ENCODE results near the gene BPIFA2.

BPIFA2 gene

GRCh38 chr20:33177866-33178265 lies 9.9 kb downstream of the BPIFA2 start:
- Histone ChIP-seq H3K9ac (ENCODE audit: low read length) (no peak overlapping the region), H3K27me3 (replicated peaks; ENCODE audit: insufficient read depth, low read length) (peaks cover 49% of the 10 kb centered on the region), H3K9me3 (replicated peaks; ENCODE audit: insufficient read depth, low read length) (no peaks in the 10 kb centered on the region), H4K20me1 (ENCODE audit: insufficient read depth, low read length) (no peaks in the 10 kb centered on the region), H3K9me2 (replicated peaks; ENCODE audit: insufficient read depth, low read length) (no peaks in the 10 kb centered on the region), H2AFZ (ENCODE audit: low read length) (no peak overlapping the region), H3K4me2 (ENCODE audit: low read depth, low read length) (no peak overlapping the region), H3F3A (ENCODE audit: insufficient read depth, low read length) (no peaks in the 10 kb centered on the region), H3K79me2 (ENCODE audit: low read length) (no peaks in the 10 kb centered on the region), H3K27ac (ENCODE audit: low read length) (no peak overlapping the region), H3K4me3 (ENCODE audit: low read length) (no peak overlapping the region), H3K36me3 (replicated peaks; ENCODE audit: insufficient read depth, low read length) (no peaks in the 10 kb centered on the region), H3K4me1 (ENCODE audit: low read length) (no peaks in the 10 kb centered on the region)
- no peak for TF ChIP-seq EZH2 (optimal IDR thresholded peaks at IDR 0.05; ENCODE audit: low read depth, low read length)
- TF ChIP-seq CTCF (IDR thresholded peaks at IDR 0.05; ENCODE audit: low read length), result no peak
- no peak for TF ChIP-seq EZH2phosphoT487 (IDR thresholded peaks at IDR 0.05; ENCODE audit: low read length)
- DNase-seq, result no peak

- Histone ChIP-seq H3K4me3 (ENCODE audit: low read length) (no peak overlapping the region), H3K27me3 (replicated peaks; ENCODE audit: insufficient read depth, low read length) (peaks cover 56% of the 10 kb centered on the region), H4K20me1 (ENCODE audit: insufficient read depth, low read length) (no peaks in the 10 kb centered on the region), H3K9me2 (replicated peaks; ENCODE audit: insufficient read depth, low read length) (no peaks in the 10 kb centered on the region), H3F3A (ENCODE audit: insufficient read depth, low read length) (no peaks in the 10 kb centered on the region), H3K36me3 (replicated peaks; ENCODE audit: insufficient read depth, low read length) (no peaks in the 10 kb centered on the region), H3K4me1 (ENCODE audit: low read length) (no peaks in the 10 kb centered on the region), H3K79me2 (ENCODE audit: low read length) (no peaks in the 10 kb centered on the region), H3K9me3 (replicated peaks; ENCODE audit: insufficient read depth, low read length) (no peaks in the 10 kb centered on the region), H3K9ac (ENCODE audit: low read length) (no peak overlapping the region), H3K27ac (ENCODE audit: low read length) (no peak overlapping the region), H2AFZ (ENCODE audit: low read length) (no peak overlapping the region), H3K4me2 (ENCODE audit: low read depth, low read length) (no peak overlapping the region)
- TF ChIP-seq EZH2 (optimal IDR thresholded peaks at IDR 0.05; ENCODE audit: low read depth, low read length), result no peak
- no peak for TF ChIP-seq CTCF (IDR thresholded peaks at IDR 0.05; ENCODE audit: low read length)
- no peak for TF ChIP-seq EZH2phosphoT487 (IDR thresholded peaks at IDR 0.05; ENCODE audit: low read length)
- DNase-seq, result no peak
Observed at GRCh38 chr20:33178726-33179125, 10.8 kb downstream of the BPIFA2 start.

- Histone ChIP-seq H3K27ac (ENCODE audit: low read length) (no peak overlapping the region), H4K20me1 (ENCODE audit: insufficient read depth, low read length) (no peaks in the 10 kb centered on the region), H3K36me3 (replicated peaks; ENCODE audit: insufficient read depth, low read length) (no peaks in the 10 kb centered on the region), H3K9me3 (replicated peaks; ENCODE audit: insufficient read depth, low read length) (no peaks in the 10 kb centered on the region), H3F3A (ENCODE audit: insufficient read depth, low read length) (no peaks in the 10 kb centered on the region), H3K9ac (ENCODE audit: low read length) (no peak overlapping the region), H3K9me2 (replicated peaks; ENCODE audit: insufficient read depth, low read length) (no peaks in the 10 kb centered on the region), H3K79me2 (ENCODE audit: low read length) (no peaks in the 10 kb centered on the region), H3K4me1 (ENCODE audit: low read length) (no peaks in the 10 kb centered on the region), H2AFZ (ENCODE audit: low read length) (no peak overlapping the region), H3K4me2 (ENCODE audit: low read depth, low read length) (no peak overlapping the region), H3K4me3 (ENCODE audit: low read length) (no peak overlapping the region), H3K27me3 (replicated peaks; ENCODE audit: insufficient read depth, low read length) (peaks cover 51% of the 10 kb centered on the region)
- TF ChIP-seq EZH2 (optimal IDR thresholded peaks at IDR 0.05; ENCODE audit: low read depth, low read length) (no peak), EZH2phosphoT487 (IDR thresholded peaks at IDR 0.05; ENCODE audit: low read length) (no peak), CTCF (IDR thresholded peaks at IDR 0.05; ENCODE audit: low read length) (no peak)
- DNase-seq, result no peak
Observed at GRCh38 chr20:33180169-33180568, 12.2 kb downstream of the BPIFA2 start.

All from MM.1S (cell line).